HG03565 (cell line): ENCODE data around the gene ZNRF1.

Experiments
- ATAC-seq: cut with Tn5 transposase; IDR thresholded peaks from one replicate; pipeline ENCODE4 v1.9.1; 2021; ENCODE audit warnings: mild to moderate bottlenecking, moderate library complexity; ENCODE audit not compliant: unreplicated experiment

ZNRF1 gene

GRCh38 chr16:75138636-75139035, 139.8 kb downstream of the ZNRF1 start:
- ATAC-seq = no peak

- ATAC-seq = no peak
Observed at GRCh38 chr16:75139498-75139897, 140.7 kb downstream of the ZNRF1 start.

DNA sequence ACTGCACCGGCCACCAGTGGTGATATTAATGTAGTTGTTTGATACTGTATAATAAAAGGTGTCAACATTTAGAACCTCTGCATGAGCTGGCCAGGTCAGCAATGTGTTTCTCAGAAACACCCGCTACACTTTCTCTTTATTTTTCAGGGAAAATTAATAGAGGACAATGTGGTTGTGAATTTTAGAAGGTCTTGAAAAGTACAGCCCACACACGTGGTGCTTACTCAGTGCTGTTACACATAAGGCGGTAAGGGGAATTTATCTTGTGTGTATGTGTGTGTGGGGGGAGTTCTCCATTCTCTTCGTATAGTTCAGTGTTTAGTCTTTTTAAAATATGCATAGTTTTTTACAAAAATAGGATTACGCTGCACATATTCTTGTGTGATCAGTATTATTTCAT, 145.1 kb downstream of the ZNRF1 start:
- no peak for ATAC-seq

DNA sequence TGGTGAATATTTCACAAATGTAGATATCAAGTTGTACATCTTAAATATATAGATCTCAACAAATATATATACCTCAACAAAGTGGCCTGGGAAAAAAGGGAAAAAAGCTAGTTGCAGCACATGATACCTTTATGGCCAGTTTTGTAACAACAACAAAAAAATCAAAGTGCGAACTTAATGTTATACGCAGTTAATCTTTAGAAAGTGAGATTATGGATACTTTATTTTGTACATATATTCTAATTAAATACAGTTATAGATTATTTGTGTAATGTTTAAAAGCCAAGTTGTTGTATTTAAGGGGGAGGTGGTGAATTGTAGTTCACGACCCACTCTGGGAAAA, 149.1 kb downstream of the ZNRF1 start:
- no peak for ATAC-seq

- ATAC-seq = peak; percentile 61
Observed at GRCh38 chr16:75148311-75149195, 149.7 kb downstream of the ZNRF1 start, which contains the start of gene ZFP1. ZFP1 (plus strand) TSS chr16:75148524; CDS start chr16:75152952, 4,428 bp downstream.

- no peak for ATAC-seq
Observed at GRCh38 chr16:75151798-75152197, 153.0 kb downstream of the ZNRF1 start.

DNA sequence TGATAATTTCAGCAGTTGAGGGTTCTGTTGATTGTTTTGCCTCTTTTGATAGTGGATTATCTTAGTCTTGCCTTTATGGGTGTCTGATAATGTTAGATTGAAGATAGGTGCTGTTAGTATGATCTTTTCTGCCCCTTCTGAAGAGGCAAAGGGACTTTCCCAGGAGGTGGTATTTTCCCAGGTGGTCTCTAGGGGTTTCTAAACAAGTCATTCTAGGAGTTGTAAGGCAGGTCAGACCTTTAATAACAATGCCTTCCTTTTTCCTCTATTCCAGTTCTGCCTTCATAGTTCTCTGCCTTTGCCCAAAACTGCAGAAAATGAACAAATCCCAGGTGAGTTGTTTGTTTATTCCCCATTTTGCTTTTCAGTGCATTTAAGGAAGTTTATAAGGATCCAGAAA, 153.8 kb downstream of the ZNRF1 start:
- no peak for ATAC-seq

DNA sequence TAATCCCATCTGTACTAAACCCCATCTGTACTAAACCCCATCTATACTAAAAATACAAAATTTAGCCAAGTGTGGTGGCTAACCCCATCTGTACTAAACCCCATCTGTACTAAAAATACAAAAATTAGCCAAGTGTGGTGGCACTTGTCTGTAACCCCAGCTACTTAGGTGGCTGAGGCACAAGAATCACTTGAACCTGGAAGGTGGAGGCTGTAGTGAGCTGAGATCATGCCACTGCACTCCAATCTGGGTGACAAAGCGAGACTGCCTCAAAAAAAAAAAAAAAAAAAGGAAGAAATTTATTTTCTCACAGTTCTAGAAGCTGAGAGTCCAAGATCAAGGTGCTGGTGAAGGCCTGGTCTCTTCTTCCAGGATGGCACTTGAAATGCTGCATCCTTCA, 161.6 kb downstream of the ZNRF1 start:
- ATAC-seq = no peak
